Measurements from ENCODE around the gene HDAC4.
A peak's percentile ranks its signal among the peaks of the same experiment; 100 is the strongest.

HDAC4 gene

GRCh38 chr2:239265681-239266433 is 135.0 kb downstream of the HDAC4 start:
- DNase-seq (ENCODE audit: low read depth): no peak

DNA sequence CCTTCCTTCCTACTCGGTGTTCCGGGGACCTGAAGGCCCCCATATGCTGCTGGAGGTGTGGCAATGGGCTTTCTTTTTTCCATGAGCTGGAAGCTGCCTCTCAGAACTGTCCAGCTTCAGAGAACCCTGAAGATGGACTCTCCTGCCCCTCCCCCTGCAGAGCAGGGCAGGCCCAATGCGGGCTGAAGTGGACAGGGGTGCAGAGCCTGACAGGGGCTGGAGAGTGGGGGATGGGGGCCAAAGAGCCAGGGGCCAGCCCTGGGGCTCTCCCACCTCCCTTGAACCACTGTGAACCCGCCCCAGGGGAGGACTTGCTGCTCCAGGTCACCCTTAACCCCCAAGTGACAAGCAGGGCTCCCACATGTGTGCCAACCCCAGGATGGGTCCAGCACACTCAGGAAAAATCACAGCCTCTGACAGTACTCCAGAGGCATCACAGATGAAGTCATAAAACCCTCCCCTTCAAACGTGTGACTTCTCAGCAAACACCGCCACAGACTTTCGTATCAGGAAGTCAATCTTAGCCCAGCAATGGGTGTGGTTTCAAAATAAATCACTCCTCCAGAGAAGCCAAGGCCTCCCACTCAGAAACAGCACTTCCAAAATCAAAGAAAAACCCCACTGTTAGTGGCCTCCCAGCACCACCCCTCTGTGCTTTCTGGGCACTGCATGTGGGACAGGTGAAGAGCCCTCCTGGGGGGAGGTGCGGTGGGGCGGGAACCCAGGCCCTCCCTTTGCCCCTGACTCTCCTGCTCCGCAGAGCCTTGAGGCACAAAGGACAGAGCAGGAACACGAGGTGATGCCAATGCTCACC is 135.8 kb downstream of the HDAC4 start:
- DNase-seq (ENCODE audit: low read depth): peak; percentile 11

GRCh38 chr2:239264492-239264837 is 136.4 kb downstream of the HDAC4 start:
- no peak for DNase-seq (ENCODE audit: low read depth)

GRCh38 chr2:239263669-239264491 is 136.9 kb downstream of the HDAC4 start:
- no peak for DNase-seq (ENCODE audit: low read depth)

- no peak for DNase-seq (ENCODE audit: low read depth)
Measured at GRCh38 chr2:239263231-239263630, 137.6 kb downstream of the HDAC4 start.

- no peak for DNase-seq (ENCODE audit: low read depth)
Measured at GRCh38 chr2:239262484-239263230, 138.2 kb downstream of the HDAC4 start.

- DNase-seq (ENCODE audit: low read depth): no peak
Measured at GRCh38 chr2:239261796-239262483, 138.9 kb downstream of the HDAC4 start.

DNA sequence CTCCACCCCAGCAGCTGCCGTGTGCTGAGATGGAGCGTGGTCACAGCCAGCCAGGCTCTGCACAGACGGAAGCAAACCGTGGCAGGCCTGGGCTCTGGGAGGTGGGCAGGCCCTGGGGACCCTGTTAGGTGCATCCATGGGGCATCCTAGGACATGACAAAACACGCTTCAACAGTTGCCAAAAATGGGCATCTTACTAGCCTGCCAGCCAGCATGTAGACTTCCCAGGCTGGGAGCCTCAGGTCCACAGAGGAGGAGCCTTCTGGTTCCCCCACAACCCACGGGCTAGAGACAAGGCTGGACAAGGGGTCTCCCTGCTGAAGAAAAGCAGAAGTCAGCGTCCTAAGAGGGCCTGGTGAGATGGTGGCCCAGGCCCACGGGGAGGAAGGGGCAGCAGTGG is 139.5 kb downstream of the HDAC4 start:
- DNase-seq (ENCODE audit: low read depth): no peak

GRCh38 chr2:239260546-239261327 is 140.1 kb downstream of the HDAC4 start:
- DNase-seq (ENCODE audit: low read depth): no peak

- no peak for DNase-seq (ENCODE audit: low read depth)
Measured at GRCh38 chr2:239259603-239260298, 141.1 kb downstream of the HDAC4 start.

GRCh38 chr2:239259173-239259572 is 141.6 kb downstream of the HDAC4 start:
- no peak for DNase-seq (ENCODE audit: low read depth)

- DNase-seq (ENCODE audit: low read depth): no peak
Measured at GRCh38 chr2:239258248-239258647, 142.6 kb downstream of the HDAC4 start.

DNA sequence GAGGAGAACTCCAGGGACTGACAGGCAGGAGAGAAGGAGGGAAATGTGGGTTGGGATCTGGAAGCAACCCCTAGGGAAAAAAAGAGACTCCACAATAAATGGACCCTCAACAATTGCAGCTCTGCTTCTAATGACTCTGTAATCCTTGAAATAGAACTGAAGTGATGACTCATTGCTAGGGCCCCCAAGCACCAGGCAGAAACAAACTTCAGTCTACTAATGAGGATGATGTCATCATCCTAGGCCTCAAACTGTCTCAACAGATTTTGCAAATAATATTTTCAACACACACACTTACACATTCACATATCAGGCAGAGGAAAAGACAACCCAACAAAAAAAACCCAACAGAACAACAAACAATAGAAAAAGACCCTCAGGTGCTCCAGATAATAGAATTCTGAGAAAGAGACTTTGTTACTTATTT is 143.3 kb downstream of the HDAC4 start:
- peak; percentile 66 for DNase-seq (ENCODE audit: low read depth)

- no peak for DNase-seq (ENCODE audit: low read depth)
Measured at GRCh38 chr2:239256350-239256743, 144.5 kb downstream of the HDAC4 start.

GRCh38 chr2:239255628-239256349 is 145.0 kb downstream of the HDAC4 start:
- DNase-seq (ENCODE audit: low read depth): no peak

GRCh38 chr2:239255218-239255617 is 145.6 kb downstream of the HDAC4 start:
- no peak for DNase-seq (ENCODE audit: low read depth)

DNA sequence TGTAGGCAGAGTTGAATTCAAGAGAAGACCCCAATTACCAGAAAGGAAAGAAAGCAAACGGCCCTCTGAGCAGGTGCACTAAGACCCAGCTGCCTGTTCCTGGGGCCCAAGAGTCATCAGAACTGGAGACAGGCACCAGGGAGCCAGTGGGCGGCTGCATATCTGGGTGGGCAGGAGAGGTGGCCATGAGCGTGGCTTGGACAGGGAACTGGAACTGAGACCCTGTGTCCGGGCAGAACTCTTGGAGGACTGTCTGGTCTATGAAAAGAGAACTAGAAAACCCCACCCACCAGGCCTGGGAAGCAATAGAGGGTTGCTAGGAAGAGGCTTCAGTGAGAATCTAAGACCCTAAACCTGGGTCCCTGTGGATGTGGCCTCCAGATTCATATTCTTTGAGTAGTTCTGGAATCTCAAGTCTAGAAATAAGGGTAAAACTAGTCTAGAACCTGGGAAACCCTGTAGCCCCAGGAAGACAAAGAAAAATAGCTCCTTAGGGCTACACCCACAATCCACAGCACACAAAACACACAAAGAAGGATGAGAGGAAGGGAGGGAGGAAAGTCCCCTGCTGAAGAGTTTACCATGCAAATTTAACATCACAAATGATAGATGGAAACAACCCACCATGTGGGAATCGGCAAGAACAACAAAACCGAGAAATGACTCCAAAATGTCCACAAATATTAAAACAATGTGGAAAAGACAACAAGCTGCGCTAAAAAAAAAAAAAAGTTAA is 147.0 kb downstream of the HDAC4 start:
- DNase-seq (ENCODE audit: low read depth): no peak

DNA sequence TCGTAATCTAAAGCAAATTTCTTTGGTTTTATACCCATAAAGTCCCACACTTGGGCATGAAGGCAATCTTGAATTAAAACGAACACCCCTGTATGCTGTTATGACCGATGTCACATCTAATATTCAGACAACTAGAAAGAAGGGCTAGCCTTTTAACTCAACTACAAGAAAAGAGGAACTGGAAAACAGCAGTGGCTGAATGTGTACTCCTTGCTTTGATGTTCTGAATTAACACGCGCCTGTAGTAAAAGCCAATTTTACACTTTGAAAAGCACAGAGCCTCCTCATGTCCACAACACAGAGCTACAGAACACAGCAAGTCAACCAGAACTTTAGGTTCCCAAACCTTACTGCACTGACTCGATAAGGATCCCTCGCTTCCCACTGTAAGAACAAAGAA is 147.6 kb downstream of the HDAC4 start:
- no peak for DNase-seq (ENCODE audit: low read depth)
